GM18861 (cell line): ENCODE measurements around the gene ROPN1.
"Not testable (repeated sequence)": the region's sequence is repeated elsewhere in the genome, so short reads cannot be mapped to it uniquely, and the experiment has no call there.

Source experiments
- ATAC-seq: cut with Tn5 transposase; IDR thresholded peaks from one replicate; pipeline ENCODE4 v1.9.1; 2021; ENCODE audit not compliant: unreplicated experiment

Gene ROPN1

GRCh38 chr3:123991730-123992588, at the start of gene ROPN1:
Gene ROPN1, minus strand, starts transcription at chr3:123992124. Its CDS starts 11,643 bp downstream, at chr3:123980481.
- not testable (repeated sequence) for ATAC-seq

GRCh38 chr3:124041553-124041952, 49.6 kb upstream of the ROPN1 start:
- ATAC-seq, result no peak

GRCh38 chr3:124037326-124037725, 45.4 kb upstream of the ROPN1 start:
- ATAC-seq, result no peak

GRCh38 chr3:124036214-124036613, 44.3 kb upstream of the ROPN1 start:
- not testable (repeated sequence) for ATAC-seq

GRCh38 chr3:124035463-124036121, 43.7 kb upstream of the ROPN1 start:
- no peak for ATAC-seq

- no peak for ATAC-seq
These were observed 42.9 kb upstream of the ROPN1 start for GRCh38 chr3:124034844-124035152.

GRCh38 chr3:124034016-124034843, 42.3 kb upstream of the ROPN1 start:
- no peak for ATAC-seq

- ATAC-seq, result no peak
These were observed 41.6 kb upstream of the ROPN1 start, which contains the start of gene KALRN for GRCh38 chr3:124033360-124034015. Gene KALRN, plus strand, starts transcription at chr3:124033369.

- ATAC-seq, result peak; percentile 68
These were observed 41.0 kb upstream of the ROPN1 start for GRCh38 chr3:124032881-124033359.

- ATAC-seq, result no peak
These were observed 40.5 kb upstream of the ROPN1 start for GRCh38 chr3:124032311-124032880.

GRCh38 chr3:124026516-124026915, 34.6 kb upstream of the ROPN1 start:
- no peak for ATAC-seq

- not testable (repeated sequence) for ATAC-seq
These were observed 31.6 kb upstream of the ROPN1 start for GRCh38 chr3:124023531-124023930.

- ATAC-seq, result no peak
These were observed 27.4 kb upstream of the ROPN1 start for GRCh38 chr3:124019291-124019690.

GRCh38 chr3:124017502-124017901, 25.6 kb upstream of the ROPN1 start:
- ATAC-seq, result not testable (repeated sequence)

GRCh38 chr3:124016483-124016882, 24.6 kb upstream of the ROPN1 start:
- ATAC-seq, result not testable (repeated sequence)

- ATAC-seq, result no peak
These were observed 22.5 kb upstream of the ROPN1 start for GRCh38 chr3:124014366-124014942.

- not testable (repeated sequence) for ATAC-seq
These were observed 16.4 kb upstream of the ROPN1 start for GRCh38 chr3:124008321-124008720.

- no peak for ATAC-seq
These were observed 15.3 kb upstream of the ROPN1 start for GRCh38 chr3:124007186-124007585.

- not testable (repeated sequence) for ATAC-seq
These were observed 10.6 kb upstream of the ROPN1 start for GRCh38 chr3:124002405-124003079.
